Endothelial cell (in vitro differentiated cells): ENCODE data around the gene CCDC27. TPM values are rescaled to one million over a fixed set of nuclear protein-coding genes. Genes with fewer than 3 reads are reported as not detected.

Experiments
- DNase-seq: peaks from one replicate; pipeline ENCODE4 v3.0.0; 2021; ENCODE audit warnings: low spot score
- H3K27ac Mint-ChIP-seq: one replicate; pipeline ENCODE4 v1.8.0; 2021; ENCODE audit warnings: mixed read lengths, inconsistent platforms; ENCODE audit not compliant: unreplicated experiment
- H3K27me3 Mint-ChIP-seq: one replicate; pipeline ENCODE4 v1.8.0; 2021; ENCODE audit warnings: mild to moderate bottlenecking, moderate library complexity, mixed read lengths, inconsistent platforms; ENCODE audit not compliant: unreplicated experiment
- H3K36me3 Mint-ChIP-seq: one replicate; pipeline ENCODE4 v1.8.0; 2021; ENCODE audit warnings: mild to moderate bottlenecking, low read depth, mixed read lengths, inconsistent platforms; ENCODE audit not compliant: unreplicated experiment
- H3K4me1 Mint-ChIP-seq: one replicate; pipeline ENCODE4 v1.8.0; 2021; ENCODE audit warnings: mild to moderate bottlenecking, mixed read lengths, inconsistent platforms; ENCODE audit not compliant: unreplicated experiment
- H3K4me3 Mint-ChIP-seq: one replicate; pipeline ENCODE4 v1.8.0; 2021; ENCODE audit warnings: mild to moderate bottlenecking, mixed read lengths, inconsistent platforms; ENCODE audit not compliant: unreplicated experiment
- H3K9me3 Mint-ChIP-seq: one replicate; pipeline ENCODE4 v1.8.0; 2021; ENCODE audit warnings: mixed read lengths, inconsistent platforms; ENCODE audit not compliant: unreplicated experiment
- CTCF ChIP-seq: fragments of 200-600 bp; sonication (generic); IDR thresholded peaks from one replicate; pipeline ENCODE4 v1.5.0; 2021; ENCODE audit warnings: antibody characterized with exemption; ENCODE audit not compliant: unreplicated experiment
- total RNA-seq: library from RNA; stranded (reverse); fragmentation: NEBNext Ultra II Directional; extraction: Animal tissue kit (Norgen Biotek cat#: 25700); gene quantifications from one replicate; pipeline ENCODE4 v1.2.1, GENCODE V29; 2021; ENCODE audit not compliant: unreplicated experiment

The CCDC27 gene
- total RNA-seq, 1 donor from 2014 or later, result not detected

GRCh38 chr1:3725366-3725765 lies 26.9 kb upstream of the CCDC27 start:
- Mint-ChIP-seq H3K27me3 (peaks cover 2% of the 10 kb centered on the region), H3K27ac (no peak overlapping the region), H3K36me3 (no peaks in the 10 kb centered on the region), H3K9me3 (no peaks in the 10 kb centered on the region), H3K4me1 (peaks cover 4% of the 10 kb centered on the region), H3K4me3 (no peak overlapping the region)
- DNase-seq, result no peak
- TF ChIP-seq CTCF, result no peak

GRCh38 chr1:3727042-3727824 lies 25.0 kb upstream of the CCDC27 start:
- Mint-ChIP-seq H3K27me3 (peaks cover 7% of the 10 kb centered on the region), H3K4me1 (no peaks in the 10 kb centered on the region), H3K9me3 (no peaks in the 10 kb centered on the region), H3K36me3 (no peaks in the 10 kb centered on the region), H3K4me3 (no peak overlapping the region), H3K27ac (no peak overlapping the region)
- TF ChIP-seq CTCF, result peak; percentile 15
- peak; percentile 62 for DNase-seq

GRCh38 chr1:3727825-3728776 lies 24.1 kb upstream of the CCDC27 start:
- no peaks in the 10 kb centered on the region for H3K4me1 Mint-ChIP-seq
- no peak for TF ChIP-seq CTCF
- H3K27me3 Mint-ChIP-seq, result peaks cover 7% of the 10 kb centered on the region
- no peak for DNase-seq
- H3K9me3 Mint-ChIP-seq, result no peaks in the 10 kb centered on the region
- no peaks in the 10 kb centered on the region for H3K36me3 Mint-ChIP-seq
- H3K4me3 Mint-ChIP-seq, result no peak overlapping the region
- no peak overlapping the region for H3K27ac Mint-ChIP-seq

GRCh38 chr1:3729594-3730542 lies 22.4 kb upstream of the CCDC27 start:
- Mint-ChIP-seq H3K4me3 (no peak overlapping the region), H3K4me1 (no peaks in the 10 kb centered on the region), H3K27me3 (peaks cover 10% of the 10 kb centered on the region), H3K9me3 (no peaks in the 10 kb centered on the region), H3K36me3 (no peaks in the 10 kb centered on the region), H3K27ac (no peak overlapping the region)
- no peak for DNase-seq
- no peak for TF ChIP-seq CTCF
